RWPE2 (cell line): ENCODE measurements around the gene SERPINE2.
"Not testable (repeated sequence)": the region's sequence is repeated elsewhere in the genome, so short reads cannot be mapped to it uniquely, and the experiment has no call there.

Experiments used
- ATAC-seq: fragments of 200-7000 bp; cut with Tn5 transposase; 3 replicates; pipeline ENCODE4 v1.9.1; 2021; ENCODE audit warnings: low read depth
- DNase-seq: peaks from one replicate; pipeline ENCODE4 v3.0.0-alpha.2; 2020; ENCODE audit warnings: low spot score
- H3K27ac ChIP-seq: fragments of 450-650 bp; 2 replicates; pipeline ENCODE4 v1.5.1; 2017; ENCODE audit warnings: mild to moderate bottlenecking; ENCODE audit not compliant: poor library complexity, severe bottlenecking
- H3K27me3 ChIP-seq: fragments of 250-450 bp; sonication (Bioruptor Pico); 2 replicates; pipeline ENCODE4 v1.5.1; 2021; ENCODE audit warnings: mild to moderate bottlenecking, moderate library complexity; ENCODE audit not compliant: insufficient read depth, poor library complexity, severe bottlenecking
- H3K36me3 ChIP-seq: fragments of 250-450 bp; sonication (Bioruptor Pico); 2 replicates; pipeline ENCODE4 v1.5.1; 2020; ENCODE audit warnings: low read depth, mild to moderate bottlenecking, moderate library complexity
- H3K4me1 ChIP-seq: fragments of 250-450 bp; sonication (Bioruptor Pico); 2 replicates; pipeline ENCODE4 v1.5.1; 2021; ENCODE audit warnings: mild to moderate bottlenecking, moderate library complexity; ENCODE audit not compliant: insufficient read depth, poor library complexity, severe bottlenecking
- H3K4me3 ChIP-seq: fragments of 250-450 bp; sonication (Bioruptor Pico); 2 replicates; pipeline ENCODE4 v1.5.1; 2021; ENCODE audit warnings: mild to moderate bottlenecking, moderate library complexity; ENCODE audit not compliant: severe bottlenecking
- H3K9me3 ChIP-seq: fragments of 250-450 bp; sonication (Bioruptor Pico); 2 replicates; pipeline ENCODE4 v1.5.1; 2021; ENCODE audit warnings: mild to moderate bottlenecking, moderate library complexity; ENCODE audit not compliant: severe bottlenecking
- TF ChIP-seq, protein P1 (sequence below): fragments of 450-650 bp; IDR thresholded peaks from one replicate; pipeline ENCODE4 v1.5.1; 2017; ENCODE audit warnings: mild to moderate bottlenecking, moderate library complexity; ENCODE audit not compliant: poor library complexity, severe bottlenecking

The SERPINE2 gene

GRCh38 chr2:223941579-223942277, 97.4 kb downstream of the SERPINE2 start:
- TF ChIP-seq, protein P1, sequence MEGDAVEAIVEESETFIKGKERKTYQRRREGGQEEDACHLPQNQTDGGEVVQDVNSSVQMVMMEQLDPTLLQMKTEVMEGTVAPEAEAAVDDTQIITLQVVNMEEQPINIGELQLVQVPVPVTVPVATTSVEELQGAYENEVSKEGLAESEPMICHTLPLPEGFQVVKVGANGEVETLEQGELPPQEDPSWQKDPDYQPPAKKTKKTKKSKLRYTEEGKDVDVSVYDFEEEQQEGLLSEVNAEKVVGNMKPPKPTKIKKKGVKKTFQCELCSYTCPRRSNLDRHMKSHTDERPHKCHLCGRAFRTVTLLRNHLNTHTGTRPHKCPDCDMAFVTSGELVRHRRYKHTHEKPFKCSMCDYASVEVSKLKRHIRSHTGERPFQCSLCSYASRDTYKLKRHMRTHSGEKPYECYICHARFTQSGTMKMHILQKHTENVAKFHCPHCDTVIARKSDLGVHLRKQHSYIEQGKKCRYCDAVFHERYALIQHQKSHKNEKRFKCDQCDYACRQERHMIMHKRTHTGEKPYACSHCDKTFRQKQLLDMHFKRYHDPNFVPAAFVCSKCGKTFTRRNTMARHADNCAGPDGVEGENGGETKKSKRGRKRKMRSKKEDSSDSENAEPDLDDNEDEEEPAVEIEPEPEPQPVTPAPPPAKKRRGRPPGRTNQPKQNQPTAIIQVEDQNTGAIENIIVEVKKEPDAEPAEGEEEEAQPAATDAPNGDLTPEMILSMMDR: no peak
- ATAC-seq (peak; percentile 46), DNase-seq (no peak)
- no peaks in the 10 kb centered on the region for H3K27me3 ChIP-seq
- H3K9me3 ChIP-seq: no peaks in the 10 kb centered on the region
- peak overlapping the region; percentile 73 for H3K27ac ChIP-seq
- H3K4me3 ChIP-seq: no peak overlapping the region
- peaks cover 38% of the 10 kb centered on the region for H3K4me1 ChIP-seq
- peaks cover 8% of the 10 kb centered on the region for H3K36me3 ChIP-seq

DNA sequence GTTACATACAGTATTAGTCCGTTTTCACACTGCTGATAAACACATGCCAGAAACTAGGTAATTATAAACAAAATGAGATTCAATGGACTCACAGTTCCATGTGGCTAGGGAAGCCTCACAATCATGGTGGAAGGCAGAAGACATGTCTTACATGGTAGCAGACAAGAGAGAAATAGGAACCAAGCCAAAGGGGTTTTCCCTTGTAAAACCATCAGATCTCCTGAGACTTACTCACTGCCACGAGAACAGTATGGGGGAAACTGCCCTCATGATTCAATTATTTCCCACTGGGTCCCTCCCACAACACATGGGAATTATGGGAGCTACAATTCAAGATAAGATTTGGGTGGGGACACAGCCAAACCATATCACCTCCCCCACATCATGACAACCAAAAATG, 99.6 kb downstream of the SERPINE2 start:
- H3K4me1 ChIP-seq: peaks cover 43% of the 10 kb centered on the region

GRCh38 chr2:223937535-223937934, 101.6 kb downstream of the SERPINE2 start:
- Histone ChIP-seq H3K4me1 (peaks cover 38% of the 10 kb centered on the region), H3K4me3 (no peak overlapping the region), H3K27me3 (no peaks in the 10 kb centered on the region), H3K27ac (no peak overlapping the region), H3K9me3 (no peaks in the 10 kb centered on the region), H3K36me3 (peaks cover 8% of the 10 kb centered on the region)
- TF ChIP-seq, protein P1: no peak
- ATAC-seq: no peak
- DNase-seq: no peak

More for the DNA sequence above, 99.6 kb downstream of the SERPINE2 start:
- not testable (repeated sequence) for H3K27me3 ChIP-seq, H3K27ac ChIP-seq, DNase-seq, H3K36me3 ChIP-seq, H3K9me3 ChIP-seq, H3K4me3 ChIP-seq, ATAC-seq

DNA sequence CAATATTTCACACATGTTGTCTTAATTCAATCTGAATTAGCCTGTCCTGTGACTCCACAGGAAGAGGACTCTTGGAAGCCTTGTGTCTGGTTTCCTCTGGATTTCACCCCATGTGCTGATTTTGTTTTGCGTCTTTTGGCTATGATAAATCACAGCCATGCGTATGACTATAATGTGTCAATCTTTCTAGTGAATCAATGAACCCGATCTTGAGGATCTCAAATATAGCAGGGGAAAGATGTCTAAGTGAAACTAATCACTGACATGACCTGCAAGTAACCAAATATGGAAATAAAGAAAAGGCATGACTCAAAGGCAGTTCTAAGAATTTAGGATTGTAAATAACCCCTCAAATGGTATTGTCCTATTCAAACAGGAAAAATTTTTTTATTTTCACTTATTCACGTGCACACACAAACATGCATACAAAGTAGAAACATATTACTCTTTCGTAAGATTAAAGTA, 102.2 kb downstream of the SERPINE2 start:
- no peak for DNase-seq
- TF ChIP-seq, protein P1: no peak
- Histone ChIP-seq H3K27ac (no peak overlapping the region), H3K27me3 (no peaks in the 10 kb centered on the region), H3K4me1 (peaks cover 34% of the 10 kb centered on the region), H3K36me3 (peaks cover 8% of the 10 kb centered on the region), H3K9me3 (no peaks in the 10 kb centered on the region), H3K4me3 (no peak overlapping the region)
- no peak for ATAC-seq

- Histone ChIP-seq H3K27ac (no peak overlapping the region), H3K36me3 (peaks cover 8% of the 10 kb centered on the region), H3K9me3 (no peaks in the 10 kb centered on the region), H3K4me1 (peaks cover 28% of the 10 kb centered on the region), H3K4me3 (no peak overlapping the region), H3K27me3 (no peaks in the 10 kb centered on the region)
- ATAC-seq (no peak), DNase-seq (no peak)
- TF ChIP-seq, protein P1: no peak
Measured at GRCh38 chr2:223935459-223936125, 103.5 kb downstream of the SERPINE2 start.
